Ovary (tissue), 3 donors: ENCODE measurements around the gene TGM2.

ENCODE experiments used
- EP300 ChIP-seq: sonication (generic); formaldehyde crosslinking; IDR thresholded peaks from one replicate; pipeline ENCODE4 v1.6.1; 2017; ENCODE audit warnings: antibody characterized with exemption
- TF ChIP-seq, protein P1 (sequence below), 3 donors: fragments of 450-650 bp in 2 of 3; fragments of 200-600 bp in 1 of 3; IDR thresholded peaks; one replicate each; pipeline versions ENCODE4 v1.5.1 to v1.8.0; 2016 to 2022; ENCODE audit warnings: antibody characterized with exemption in 3 of 3, mild to moderate bottlenecking in 1 of 3
- donor health status: DM: no; HTN: no; CAD: no.

DNA sequence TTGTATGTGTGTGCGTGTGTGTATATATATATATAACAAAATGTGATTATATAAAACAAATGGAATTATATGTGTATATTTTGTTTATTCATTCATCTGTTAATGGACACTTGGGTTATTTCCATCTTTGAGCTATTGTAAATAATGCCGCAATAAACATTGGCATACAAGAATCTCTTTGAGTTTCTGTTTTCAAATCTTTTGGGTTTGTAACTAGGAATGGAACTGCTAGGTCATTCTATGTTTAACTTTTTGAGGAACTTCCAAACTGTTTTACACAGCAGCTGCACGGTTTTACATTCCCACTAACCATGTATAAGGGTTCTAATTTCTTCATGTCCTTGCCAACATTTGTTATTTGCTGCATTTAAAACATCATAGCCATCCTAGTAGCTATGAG, 39.9 kb upstream of the TGM2 start:
- TF ChIP-seq, protein P1, sequence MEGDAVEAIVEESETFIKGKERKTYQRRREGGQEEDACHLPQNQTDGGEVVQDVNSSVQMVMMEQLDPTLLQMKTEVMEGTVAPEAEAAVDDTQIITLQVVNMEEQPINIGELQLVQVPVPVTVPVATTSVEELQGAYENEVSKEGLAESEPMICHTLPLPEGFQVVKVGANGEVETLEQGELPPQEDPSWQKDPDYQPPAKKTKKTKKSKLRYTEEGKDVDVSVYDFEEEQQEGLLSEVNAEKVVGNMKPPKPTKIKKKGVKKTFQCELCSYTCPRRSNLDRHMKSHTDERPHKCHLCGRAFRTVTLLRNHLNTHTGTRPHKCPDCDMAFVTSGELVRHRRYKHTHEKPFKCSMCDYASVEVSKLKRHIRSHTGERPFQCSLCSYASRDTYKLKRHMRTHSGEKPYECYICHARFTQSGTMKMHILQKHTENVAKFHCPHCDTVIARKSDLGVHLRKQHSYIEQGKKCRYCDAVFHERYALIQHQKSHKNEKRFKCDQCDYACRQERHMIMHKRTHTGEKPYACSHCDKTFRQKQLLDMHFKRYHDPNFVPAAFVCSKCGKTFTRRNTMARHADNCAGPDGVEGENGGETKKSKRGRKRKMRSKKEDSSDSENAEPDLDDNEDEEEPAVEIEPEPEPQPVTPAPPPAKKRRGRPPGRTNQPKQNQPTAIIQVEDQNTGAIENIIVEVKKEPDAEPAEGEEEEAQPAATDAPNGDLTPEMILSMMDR (IDR thresholded peaks at IDR 0.05) = no peak
- no peak for TF ChIP-seq EP300
